Stromal cell of bone marrow (primary cell): ENCODE data around the gene VWA3B.
A peak's percentile ranks its signal among the peaks of the same experiment; 100 is the strongest.
"Not testable (repeated sequence)": the region's sequence is repeated elsewhere in the genome, so short reads cannot be mapped to it uniquely, and the experiment has no call there.

Experiments
- DNase-seq: peaks from one replicate; pipeline ENCODE4 v3.0.0-alpha.2; 2012; ENCODE audit warnings: low read depth

Gene VWA3B

GRCh38 chr2:98299211-98299905 is 212.4 kb downstream of the VWA3B start:
- DNase-seq, result no peak

DNA sequence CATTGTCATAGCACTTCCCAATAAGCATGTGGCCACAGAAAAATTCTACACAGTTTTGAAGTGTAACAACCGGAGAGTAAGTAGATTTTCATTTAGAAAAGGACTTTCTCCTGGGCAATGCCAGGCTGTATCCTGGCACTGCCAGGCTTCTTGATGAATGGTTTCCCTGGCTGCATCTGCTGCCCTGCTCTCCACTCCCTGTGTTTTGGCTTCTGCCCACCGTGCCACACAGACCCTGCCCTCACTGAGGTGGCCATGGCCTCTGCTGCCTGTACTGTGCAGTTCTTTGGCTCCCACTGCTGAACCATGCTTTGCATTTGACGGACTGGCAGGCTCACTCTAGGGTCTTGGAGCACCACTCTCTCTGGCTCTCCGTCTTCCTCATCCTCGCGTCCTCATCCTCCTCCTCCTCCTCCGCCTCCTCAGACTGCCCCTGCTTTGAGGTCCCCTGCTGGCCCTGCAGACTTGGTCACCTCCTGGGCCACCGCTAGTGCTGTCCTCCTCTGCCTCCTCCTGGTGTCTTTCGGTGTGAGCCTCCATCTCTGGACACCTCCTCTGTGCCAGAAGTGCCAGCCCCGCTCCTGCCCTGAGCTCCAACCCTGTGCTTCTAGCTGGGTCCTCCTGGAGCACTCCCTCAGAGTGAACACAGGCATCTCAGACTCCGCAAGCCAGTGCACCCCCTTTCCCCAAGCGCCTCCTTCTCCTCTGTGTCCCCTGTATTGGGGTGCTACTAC is 213.3 kb downstream of the VWA3B start:
- DNase-seq, result no peak

DNA sequence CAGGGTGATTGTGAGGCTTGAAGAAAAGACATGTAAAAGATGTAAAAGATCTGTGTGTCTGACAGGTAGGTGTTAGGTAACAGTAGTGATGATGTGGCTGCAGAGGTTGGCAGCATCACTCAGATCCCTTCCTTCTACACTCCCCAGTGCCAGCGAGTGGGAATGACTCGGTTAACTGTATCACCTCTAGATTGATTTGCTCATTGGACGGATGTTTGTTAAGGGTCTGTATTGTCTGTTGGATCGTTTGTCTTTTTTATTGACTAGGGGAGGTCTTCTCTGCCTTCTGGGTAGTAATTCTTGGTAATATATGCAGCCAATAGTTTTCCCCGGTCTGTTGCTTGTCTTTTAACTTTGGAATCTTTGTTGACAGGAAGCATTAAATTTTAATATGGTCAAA is 214.5 kb downstream of the VWA3B start:
- no peak for DNase-seq

DNA sequence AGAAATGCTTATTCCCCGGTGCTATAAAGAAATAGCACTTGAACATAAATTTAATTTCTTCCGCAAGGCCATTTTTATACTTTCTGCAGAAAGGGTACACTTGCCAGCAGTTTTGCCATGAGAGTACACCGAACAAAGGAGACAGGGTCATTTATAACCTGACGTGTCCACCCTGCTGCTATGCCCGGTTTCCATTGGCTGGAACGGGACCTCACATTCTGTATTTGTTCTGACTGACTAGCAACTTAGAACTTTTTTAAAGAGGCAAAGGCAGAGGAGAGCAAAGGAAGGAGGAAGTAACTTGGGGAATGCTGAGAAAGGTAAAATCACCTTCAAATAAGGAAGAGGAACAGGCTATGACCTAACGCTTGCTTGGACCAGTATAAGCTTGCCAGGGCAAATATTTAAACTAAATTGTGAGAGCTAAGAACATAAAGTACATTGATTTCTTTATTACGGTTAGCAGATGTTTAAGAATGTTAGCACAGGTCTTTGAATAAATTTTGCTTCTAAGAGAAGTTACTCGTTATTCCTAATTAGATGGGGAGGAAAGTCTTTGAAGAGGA is 220.2 kb downstream of the VWA3B start:
- DNase-seq, result not testable (repeated sequence)

GRCh38 chr2:98308068-98308467 is 221.1 kb downstream of the VWA3B start:
- DNase-seq, result no peak

DNA sequence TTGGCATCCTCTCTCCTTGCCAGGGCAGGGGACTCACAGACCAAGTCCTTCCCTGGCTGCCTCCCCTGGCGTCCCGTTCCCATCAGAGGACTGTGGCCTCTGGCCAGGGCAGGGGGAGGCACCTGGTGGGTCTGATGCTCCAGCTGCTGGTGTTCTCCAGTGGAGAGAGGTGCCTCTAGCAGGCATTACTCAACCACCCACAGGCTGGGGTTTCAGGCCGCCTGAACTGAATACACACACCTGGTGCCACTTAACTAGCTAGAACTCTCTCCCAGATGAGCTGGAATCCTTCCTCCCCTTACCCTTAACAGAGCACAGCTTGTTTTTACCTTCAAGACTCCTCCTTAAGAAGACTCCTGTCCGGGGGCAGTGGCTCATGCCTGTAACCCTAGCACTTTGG is 221.6 kb downstream of the VWA3B start:
- DNase-seq, result no peak

- DNase-seq, result no peak
Observed at GRCh38 chr2:98309580-98309979, 222.6 kb downstream of the VWA3B start.

DNA sequence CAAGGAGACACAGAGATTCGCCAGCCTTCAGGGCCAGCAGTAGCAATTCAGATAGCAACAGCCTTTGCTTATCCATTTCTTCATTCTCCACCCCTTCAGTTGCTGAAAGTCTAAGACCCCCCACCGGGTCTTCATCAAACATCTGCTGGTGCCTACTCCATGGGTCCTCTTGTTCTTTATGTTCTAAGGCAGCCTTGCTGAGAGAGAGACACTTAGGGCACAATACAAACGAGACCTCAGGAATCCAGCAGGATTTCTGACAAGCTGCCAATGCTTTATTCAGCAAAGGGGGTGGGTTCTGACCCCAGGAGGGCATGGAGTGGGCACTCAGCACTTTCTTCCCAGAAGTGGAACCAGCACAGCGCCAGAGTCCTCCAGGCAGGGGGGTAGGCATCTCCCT is 223.0 kb downstream of the VWA3B start:
- no peak for DNase-seq

- DNase-seq, result no peak
Observed at GRCh38 chr2:98311090-98311489, 224.1 kb downstream of the VWA3B start.

- no peak for DNase-seq
Observed at GRCh38 chr2:98311771-98312545, 225.0 kb downstream of the VWA3B start.

DNA sequence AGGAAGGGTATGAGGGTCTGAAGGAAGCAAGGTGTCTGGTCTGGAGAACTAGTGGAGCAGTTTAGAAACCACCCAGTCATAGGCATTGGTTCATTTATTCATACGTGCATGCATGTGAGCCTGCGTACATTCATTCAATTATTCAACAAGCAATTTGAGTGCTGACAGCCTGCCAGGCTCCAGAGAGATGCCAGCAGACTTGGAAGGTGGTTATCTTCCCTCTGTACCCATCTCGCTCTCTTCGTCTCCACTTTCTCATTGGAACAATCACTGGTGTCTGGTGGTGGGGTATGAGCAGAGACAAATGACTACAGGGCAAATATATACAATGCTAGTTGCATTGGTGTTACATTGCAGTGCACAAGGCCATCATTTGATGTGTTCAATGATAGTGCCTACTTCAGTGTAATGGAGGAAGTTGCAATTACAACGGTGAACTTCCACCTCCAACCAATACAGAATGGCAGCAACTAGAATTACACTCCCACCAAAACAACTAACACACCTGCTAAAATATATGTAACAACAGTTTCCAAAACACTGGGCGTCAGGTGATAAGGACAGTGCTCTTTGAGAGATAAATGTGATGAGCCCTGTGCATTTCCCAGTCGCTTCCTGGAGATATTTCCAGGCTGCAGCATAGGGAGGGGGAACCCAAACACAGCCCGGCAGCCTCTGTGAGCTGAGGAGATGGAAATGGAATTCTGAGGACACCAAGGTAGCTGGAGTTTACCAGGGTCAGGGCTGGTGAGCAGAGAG is 226.7 kb downstream of the VWA3B start:
- DNase-seq, result no peak

DNA sequence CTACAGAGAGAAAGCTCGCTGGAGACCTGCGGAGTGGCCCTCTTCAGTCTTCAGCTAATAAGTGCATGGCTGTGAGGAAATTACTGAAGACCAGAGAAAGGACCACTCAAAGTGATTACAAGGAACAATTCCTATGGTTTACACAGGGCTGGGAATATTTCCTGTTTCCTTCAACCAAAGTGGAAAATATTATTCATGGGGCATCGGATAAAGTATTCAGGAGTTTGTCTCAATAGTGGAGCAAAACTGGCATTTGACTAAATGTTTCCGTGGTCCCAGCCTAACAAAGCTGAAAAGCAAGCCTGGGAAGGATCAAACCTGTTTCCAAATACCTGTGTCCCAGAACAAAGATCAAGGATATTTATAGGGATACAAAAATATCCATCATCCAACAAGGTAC is 227.3 kb downstream of the VWA3B start:
- no peak for DNase-seq

DNA sequence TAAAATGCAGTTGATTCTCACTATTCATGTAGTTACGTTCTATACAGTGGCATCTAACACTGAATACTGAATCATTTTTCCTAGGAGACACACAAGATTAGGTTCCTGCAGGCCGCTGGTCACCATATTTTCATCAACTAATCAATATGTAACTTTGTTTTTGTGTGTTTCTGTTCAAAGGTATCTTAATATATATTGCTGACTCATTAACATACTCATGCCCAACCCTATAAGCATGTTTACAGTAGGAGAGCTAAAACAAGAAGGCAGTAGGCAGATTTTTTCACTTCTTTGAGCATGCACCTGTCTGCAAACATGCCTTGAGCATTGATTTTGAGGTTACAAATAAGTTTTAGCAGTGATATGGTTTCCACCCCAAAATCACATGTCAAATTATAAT is 229.0 kb downstream of the VWA3B start:
- DNase-seq, result no peak

- DNase-seq, result no peak
Observed at GRCh38 chr2:98317214-98317613, 230.2 kb downstream of the VWA3B start.

GRCh38 chr2:98320171-98320570 is 233.2 kb downstream of the VWA3B start:
- DNase-seq, result not testable (repeated sequence)

- peak; percentile 55 for DNase-seq
Observed at GRCh38 chr2:98324181-98324580, 237.2 kb downstream of the VWA3B start.

DNA sequence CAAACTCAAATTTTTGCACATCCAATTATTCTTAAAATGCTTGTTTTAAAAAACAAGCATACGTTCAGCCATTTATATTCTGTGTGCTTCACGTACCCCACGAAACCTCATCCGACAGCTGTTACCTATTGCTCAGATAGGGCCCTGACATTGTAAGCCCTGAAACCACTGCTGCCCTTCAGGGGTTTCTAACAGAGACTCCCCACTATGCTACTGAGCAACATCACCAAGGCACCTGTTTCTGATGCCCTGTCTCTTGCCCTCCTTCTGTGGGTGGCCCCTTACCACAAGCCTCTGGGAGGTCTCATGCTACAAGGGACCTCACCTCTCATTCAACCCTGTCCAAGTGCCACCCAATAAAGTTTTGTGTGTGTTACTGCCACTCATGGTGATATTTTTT is 240.8 kb downstream of the VWA3B start:
- no peak for DNase-seq

- no peak for DNase-seq
Observed at GRCh38 chr2:98329549-98329948, 242.6 kb downstream of the VWA3B start.

DNA sequence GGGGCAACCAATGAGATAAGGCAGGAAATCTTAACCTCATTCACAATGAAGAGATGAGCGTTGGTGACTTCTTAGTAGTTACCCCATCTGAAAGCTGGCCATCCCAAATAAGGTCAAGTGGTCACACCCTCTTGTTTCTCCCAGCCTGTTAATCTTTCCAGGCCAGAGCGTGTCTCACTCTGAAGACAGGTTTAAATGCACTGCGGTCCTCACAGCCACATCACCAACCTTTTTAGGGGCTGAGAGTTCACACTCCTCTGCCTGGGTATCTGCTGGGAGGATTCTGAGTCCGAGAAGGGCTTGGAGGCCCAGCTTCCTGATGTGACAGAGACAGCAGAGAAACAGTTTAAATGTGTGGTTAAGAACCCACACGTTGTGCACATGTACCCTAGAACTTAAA is 246.0 kb downstream of the VWA3B start:
- no peak for DNase-seq

DNA sequence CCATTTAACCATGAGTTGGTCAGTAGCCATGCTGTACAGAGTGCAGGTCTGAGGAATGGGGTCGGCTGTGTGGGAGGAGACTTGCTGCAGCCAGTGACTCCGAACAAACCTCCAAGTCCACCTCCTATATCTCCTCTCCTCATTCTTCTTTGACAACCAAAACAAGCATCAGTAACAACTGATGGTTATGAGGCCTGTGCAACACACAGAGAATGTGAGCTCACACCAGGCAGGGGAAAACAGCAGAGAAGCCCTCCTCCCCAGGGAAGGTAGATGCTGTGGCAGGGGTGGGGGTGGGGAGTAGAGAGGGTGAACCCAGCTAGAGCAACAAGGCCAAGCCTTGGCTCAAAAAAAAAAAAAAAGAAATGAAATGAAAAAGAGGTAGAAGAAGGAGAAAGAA is 247.0 kb downstream of the VWA3B start:
- DNase-seq, result no peak

DNA sequence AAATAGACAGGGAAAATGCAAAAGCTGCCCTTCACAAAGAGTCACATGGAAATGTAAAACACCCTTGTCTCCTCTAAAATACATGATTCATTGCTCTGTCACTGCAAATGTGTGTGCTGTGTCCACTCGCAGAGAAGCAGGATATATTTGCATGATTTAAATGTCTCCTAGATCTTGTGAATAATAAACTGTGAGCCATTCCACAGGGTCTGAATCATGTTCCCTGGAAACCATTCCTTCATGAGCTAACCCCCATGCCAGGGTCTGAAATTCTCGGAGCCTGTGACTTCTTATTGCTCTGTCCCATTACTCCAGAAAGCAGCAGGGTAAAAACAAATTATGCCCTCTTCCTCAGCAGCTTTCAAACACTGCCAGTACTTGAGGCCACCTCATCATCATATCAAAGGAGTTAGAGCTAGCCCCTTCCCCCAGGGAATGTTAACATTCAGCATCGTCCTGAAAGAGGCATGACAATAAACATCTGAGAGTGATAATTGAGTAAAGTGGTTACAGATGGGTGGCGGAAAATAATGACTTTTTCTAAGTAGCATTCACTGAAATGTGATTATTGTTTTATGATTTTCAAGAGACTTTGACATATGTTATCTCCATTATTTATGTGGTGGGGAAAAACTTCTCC is 247.6 kb downstream of the VWA3B start:
- peak; percentile 94 for DNase-seq
